Suprapubic skin (tissue), 4 donors: ENCODE measurements around the gene HSBP1.

Experiments
- EP300 ChIP-seq: sonication (generic); formaldehyde crosslinking; IDR thresholded peaks from one replicate; pipeline ENCODE4 v1.6.1; 2017; ENCODE audit warnings: antibody characterized with exemption
- POLR2A ChIP-seq, 2 donors: fragments of 450-650 bp; IDR thresholded peaks; one replicate each; pipeline ENCODE4 v1.6.1; 2017; ENCODE audit warnings: antibody characterized with exemption in 2 of 2, mild to moderate bottlenecking in 2 of 2, moderate library complexity in 2 of 2
- POLR2AphosphoS5 ChIP-seq, 3 donors: sonication (generic); formaldehyde crosslinking; IDR thresholded peaks; one replicate each; pipeline ENCODE4 v1.6.1; 2017; ENCODE audit warnings: antibody characterized with exemption in 3 of 3
- TF ChIP-seq, protein P1 (sequence below), 2 donors: fragments of 200-600 bp in 1 of 2; fragments of 450-650 bp in 1 of 2; sonication (generic) in 1 of 2; IDR thresholded peaks; one replicate each; pipeline ENCODE4 v1.5.1; 2016 to 2019; ENCODE audit warnings: antibody characterized with exemption in 2 of 2, mild to moderate bottlenecking in 1 of 2, moderate library complexity in 1 of 2

DNA sequence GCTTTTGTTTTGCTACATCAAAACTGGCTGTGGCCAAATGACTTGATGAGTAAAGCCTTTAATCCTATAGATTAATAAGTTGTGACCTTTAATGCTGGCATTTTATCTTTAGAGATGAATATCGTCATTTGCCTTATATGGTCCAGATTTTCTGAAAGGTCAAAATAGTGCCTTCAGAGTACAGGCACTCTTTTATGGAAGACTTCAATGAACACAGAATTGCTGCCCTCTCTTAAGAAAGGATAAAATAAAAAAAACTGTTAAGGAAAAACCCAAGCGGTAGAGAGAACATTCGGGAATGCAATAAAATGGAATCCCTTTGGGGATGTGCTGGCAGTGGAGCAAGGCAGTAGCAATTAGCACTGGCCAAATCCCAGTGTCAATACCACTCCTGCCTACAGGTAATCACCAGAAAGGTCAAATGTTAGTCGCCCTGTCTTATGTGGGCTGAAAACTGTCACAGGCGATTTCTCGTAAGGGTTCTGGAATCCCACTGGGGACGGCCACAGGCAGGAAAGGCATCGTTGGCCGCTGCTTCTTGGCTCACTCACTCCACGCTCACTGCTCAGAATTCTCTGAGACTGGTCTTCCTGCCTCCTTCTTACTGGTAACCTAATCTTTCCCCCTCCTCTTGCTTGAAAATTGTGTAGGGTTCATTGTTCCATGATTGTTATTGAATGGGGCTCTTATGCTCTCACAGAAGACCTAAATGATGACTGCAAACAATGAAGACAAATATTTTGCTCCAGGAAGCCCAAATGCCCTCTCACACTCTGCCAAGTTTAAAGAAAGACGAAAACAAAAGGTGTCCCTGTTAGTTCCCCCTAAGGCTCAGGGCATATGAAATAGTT is 45.4 kb upstream of the HSBP1 start:
- TF ChIP-seq, protein P1, sequence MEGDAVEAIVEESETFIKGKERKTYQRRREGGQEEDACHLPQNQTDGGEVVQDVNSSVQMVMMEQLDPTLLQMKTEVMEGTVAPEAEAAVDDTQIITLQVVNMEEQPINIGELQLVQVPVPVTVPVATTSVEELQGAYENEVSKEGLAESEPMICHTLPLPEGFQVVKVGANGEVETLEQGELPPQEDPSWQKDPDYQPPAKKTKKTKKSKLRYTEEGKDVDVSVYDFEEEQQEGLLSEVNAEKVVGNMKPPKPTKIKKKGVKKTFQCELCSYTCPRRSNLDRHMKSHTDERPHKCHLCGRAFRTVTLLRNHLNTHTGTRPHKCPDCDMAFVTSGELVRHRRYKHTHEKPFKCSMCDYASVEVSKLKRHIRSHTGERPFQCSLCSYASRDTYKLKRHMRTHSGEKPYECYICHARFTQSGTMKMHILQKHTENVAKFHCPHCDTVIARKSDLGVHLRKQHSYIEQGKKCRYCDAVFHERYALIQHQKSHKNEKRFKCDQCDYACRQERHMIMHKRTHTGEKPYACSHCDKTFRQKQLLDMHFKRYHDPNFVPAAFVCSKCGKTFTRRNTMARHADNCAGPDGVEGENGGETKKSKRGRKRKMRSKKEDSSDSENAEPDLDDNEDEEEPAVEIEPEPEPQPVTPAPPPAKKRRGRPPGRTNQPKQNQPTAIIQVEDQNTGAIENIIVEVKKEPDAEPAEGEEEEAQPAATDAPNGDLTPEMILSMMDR (IDR thresholded peaks at IDR 0.05), result no peak
- no peak for TF ChIP-seq EP300
- TF ChIP-seq POLR2AphosphoS5 (IDR thresholded peaks at IDR 0.05), result no peak
- no peak for TF ChIP-seq POLR2A (IDR thresholded peaks at IDR 0.05)
